Endothelial cell of umbilical vein (primary cell): ENCODE measurements around the gene TAF4B. TPM values are rescaled to one million over a fixed set of nuclear protein-coding genes. Genes with fewer than 3 reads are reported as not detected.

Experiments
- BruUV-seq: library from RNA; stranded (reverse); fragments of 400-500 nt; replicated peaks from 2 replicates; lab custom pipeline; 2021; lab: Mats Ljungman, UMichigan
- CTCF ChIA-PET: fragments of 300-600, 350-600 bp; sonication (Branson Sonifier 250); formaldehyde crosslinking; loops from one replicate; lab custom pipeline; 2021; ENCODE audit warnings: antibody characterized with exemption, inconsistent platforms; lab: Charles Lee
- POLR2A ChIA-PET: fragments of 300-600, 350-600 bp; sonication (Branson Sonifier 250); formaldehyde crosslinking; loops from one replicate; lab custom pipeline; 2021; ENCODE audit warnings: antibody characterized with exemption, inconsistent platforms; lab: Charles Lee
- DNase-seq: peaks from one replicate; pipeline ENCODE4 v3.0.0-alpha.2; 2011; ENCODE audit warnings: low read depth, low spot score
- FAIRE-seq: peaks from 2 replicates; lab custom pipeline; 2011; peaks lifted over from hg19 to GRCh38; lab: Jason Lieb, UNC
- H2AFZ ChIP-seq: 2 replicates; pipeline ENCODE4 v1.6.0; 2012; ENCODE audit warnings: low read depth, low read length, control low read depth, inconsistent platforms
- H3K27ac ChIP-seq: 2 replicates; pipeline ENCODE4 v1.5.1; 2011; ENCODE audit warnings: low read depth, mild to moderate bottlenecking, control low read depth, low read length, moderate library complexity; ENCODE audit not compliant: insufficient read depth
- H3K27me3 ChIP-seq, 2 experiments: 2 replicates each; pipeline versions ENCODE4 v1.6.0 to v1.6.1; 2011; ENCODE audit warnings: low read length in 2 of 2, mixed read lengths in 1 of 2; ENCODE audit not compliant: control insufficient read depth in 2 of 2, insufficient read depth in 2 of 2
- H3K36me3 ChIP-seq, 2 experiments: 2 replicates in 1 of 2; 3 replicates in 1 of 2; pipeline ENCODE4 v1.5.1; 2011; ENCODE audit warnings: low read length in 2 of 2, mild to moderate bottlenecking in 1 of 2, moderate library complexity in 1 of 2; ENCODE audit not compliant: control insufficient read depth in 2 of 2, insufficient read depth in 2 of 2; ENCODE audit errors: extremely low read depth in 1 of 2
- H3K4me1 ChIP-seq: 3 replicates; pipeline ENCODE4 v1.5.1; 2011; ENCODE audit warnings: mild to moderate bottlenecking, low read length; ENCODE audit not compliant: control insufficient read depth, insufficient read depth; ENCODE audit errors: extremely low read depth
- H3K4me2 ChIP-seq: 2 replicates; pipeline ENCODE4 v1.6.1; 2011; ENCODE audit warnings: low read length, control low read depth, mixed read lengths; ENCODE audit not compliant: insufficient read depth
- H3K4me3 ChIP-seq, 3 experiments: fragments of 200-600 bp in 1 of 3; sonication (generic), shearing (Covaris generic) in 1 of 3; replicated peaks in 1 of 3; 2 replicates each; pipeline ENCODE4 v1.5.1; 2011 to 2016; ENCODE audit warnings: control low read depth in 3 of 3, low read length in 3 of 3, mild to moderate bottlenecking in 2 of 3, inconsistent platforms in 1 of 3, low read depth in 1 of 3, moderate library complexity in 1 of 3; ENCODE audit not compliant: insufficient read depth in 1 of 3
- H3K79me2 ChIP-seq: 2 replicates; pipeline ENCODE4 v1.6.0; 2012; ENCODE audit warnings: low read length, inconsistent platforms; ENCODE audit not compliant: control insufficient read depth, insufficient read depth
- H3K9ac ChIP-seq: replicated peaks from 2 replicates; pipeline ENCODE3; 2011; ENCODE audit warnings: low read length, control low read depth; ENCODE audit not compliant: insufficient read depth; ENCODE audit errors: extremely low read depth
- H3K9me1 ChIP-seq: replicated peaks from 3 replicates; pipeline ENCODE4 v1.6.0; 2011; ENCODE audit warnings: mild to moderate bottlenecking, low read length; ENCODE audit not compliant: control insufficient read depth, insufficient read depth; ENCODE audit errors: extremely low read depth
- H3K9me3 ChIP-seq: replicated peaks from 2 replicates; pipeline ENCODE4 v1.5.1; 2012; ENCODE audit warnings: low read length, inconsistent platforms; ENCODE audit not compliant: control insufficient read depth, insufficient read depth
- H4K20me1 ChIP-seq: replicated peaks from 2 replicates; pipeline ENCODE3; 2011; ENCODE audit warnings: mild to moderate bottlenecking, low read length; ENCODE audit not compliant: control insufficient read depth, insufficient read depth; ENCODE audit errors: extremely low read depth
- CTCF ChIP-seq, 2 donors: IDR thresholded peaks; 1 replicate in 1 of 2; 2 replicates in 1 of 2; pipeline ENCODE4 v1.5.1; 2011; ENCODE audit warnings: low read length in 2 of 2, mild to moderate bottlenecking in 2 of 2, moderate library complexity in 2 of 2, control low read depth in 1 of 2, inconsistent platforms in 1 of 2, low read depth in 1 of 2; ENCODE audit not compliant: insufficient read depth in 1 of 2; ENCODE audit errors: extremely low read depth in 1 of 2
- EZH2 ChIP-seq: IDR thresholded peaks from 2 replicates; pipeline ENCODE4 v1.6.1; 2012; ENCODE audit warnings: borderline replicate concordance, low read depth, mild to moderate bottlenecking, moderate library complexity, low read length, inconsistent platforms; ENCODE audit not compliant: severe bottlenecking
- GATA2 ChIP-seq: IDR thresholded peaks from 2 replicates; pipeline ENCODE4 v1.7.0; 2011; ENCODE audit warnings: low read depth, mild to moderate bottlenecking, moderate library complexity, mixed read lengths, low read length; ENCODE audit not compliant: insufficient read length, insufficient read depth
- JUN ChIP-seq: IDR thresholded peaks from 2 replicates; pipeline ENCODE4 v1.6.1; 2011; ENCODE audit warnings: borderline replicate concordance, low read depth; ENCODE audit not compliant: insufficient read length, insufficient read depth
- MAX ChIP-seq: IDR thresholded peaks from 2 replicates; pipeline ENCODE4 v1.6.1; 2011; ENCODE audit not compliant: insufficient read depth, insufficient read length
- POLR2AphosphoS5 ChIP-seq: IDR thresholded peaks from 2 replicates; pipeline ENCODE4 v1.6.1; 2012; ENCODE audit warnings: low read depth, mild to moderate bottlenecking, control low read depth, low read length, moderate library complexity; ENCODE audit not compliant: insufficient read depth
- dilution Hi-C: fragments of 300-500 bp; cut with MboI; formaldehyde crosslinking; loops from one replicate; pipeline ENCODE4 v1.15.0; 2019; ENCODE audit warnings: low sequenced_read_pairs; ENCODE audit not compliant: extremely low pct_ligation_motif_present
- intact Hi-C: fragments of 100-400 bp; cut with micrococcal nuclease; formaldehyde crosslinking; loops from one replicate; pipeline ENCODE4 v1.10.0; 2022
- polyA plus RNA-seq, 4 experiments: library from polyadenylated mRNA; depleted of rRNA in 3 of 4; stranded (reverse) in 3 of 4; unstranded in 1 of 4; fragments of >200 nt; gene quantifications; 2 replicates each; pipeline versions ENCODE4 v1.2.1 to v1.2.3, GENCODE V29; 2011 to 2012; ENCODE audit warnings: missing spikeins in 1 of 4
- total RNA-seq: library from RNA; stranded (reverse); gene quantifications from 2 replicates; pipeline ENCODE4 v1.2.3, GENCODE V29; 2021

TAF4B gene
- total and polyA plus RNA-seq, 2 donors (not counting 3 experiments of a cell fraction or from before 2014, with no cell fraction given) = 0.47 to 2.0 TPM

DNA sequence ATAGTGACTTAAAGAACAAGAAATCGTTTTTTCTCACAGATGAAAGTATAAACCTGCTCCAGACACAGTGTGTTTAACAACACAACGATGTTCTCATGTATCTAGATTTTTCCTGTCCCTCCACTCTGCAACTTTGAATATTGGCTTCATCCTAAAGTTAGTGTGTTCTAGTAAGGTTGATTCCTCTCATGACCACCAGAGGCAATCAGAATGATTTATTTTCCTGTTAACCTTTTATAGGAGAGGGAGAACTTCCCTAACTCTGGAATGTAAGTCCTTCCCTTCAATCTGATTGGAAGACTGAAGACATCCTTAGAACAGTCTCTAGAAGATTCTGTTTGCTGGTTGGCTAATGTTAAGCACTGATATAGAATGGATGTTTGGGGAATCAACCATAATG, 41.0 kb upstream of the TAF4B start:
- BruUV-seq = no TSS peak
- H3K79me2 ChIP-seq = no peaks in the 10 kb centered on the region
- no peaks in the 10 kb centered on the region for H3K27me3 ChIP-seq
- no peak for FAIRE-seq
- H3K9me1 ChIP-seq = no peaks in the 10 kb centered on the region
- H2AFZ ChIP-seq = no peak overlapping the region
- no peak overlapping the region for H3K4me3 ChIP-seq
- no peak overlapping the region for H3K9ac ChIP-seq
- intact Hi-C loops = no loop called here
- H3K36me3 ChIP-seq = no peaks in the 10 kb centered on the region
- no peaks in the 10 kb centered on the region for H3K9me3 ChIP-seq
- H3K4me2 ChIP-seq = no peak overlapping the region
- ChIA-PET POLR2A (no interaction called here), CTCF (no interaction called here)
- no peaks in the 10 kb centered on the region for H3K4me1 ChIP-seq
- no peak overlapping the region for H3K27ac ChIP-seq
- dilution Hi-C loops = no loop called here
- no peak for TF ChIP-seq EZH2
- peak in 1 of 2 donors; percentile 3 for TF ChIP-seq CTCF (IDR thresholded peaks at IDR 0.05; ENCODE audit: extremely low read depth in 1 of 2, insufficient read depth in 1 of 2, low read depth in 1 of 2, low read length in 2 of 2)
- DNase-seq = peak; percentile 6
- no peaks in the 10 kb centered on the region for H4K20me1 ChIP-seq

GRCh38 chr18:26190506-26190905, 35.7 kb upstream of the TAF4B start:
- H3K27ac ChIP-seq = no peak overlapping the region

More at GRCh38 chr18:26190506-26190905, 35.7 kb upstream of the TAF4B start:
- dilution Hi-C loops = no loop called here
- no TSS peak for BruUV-seq
- intact Hi-C loops = no loop called here
- no peak for TF ChIP-seq JUN
- no peak for TF ChIP-seq POLR2AphosphoS5
- no peak for TF ChIP-seq EZH2
- TF ChIP-seq GATA2 = no peak
- no peak for TF ChIP-seq MAX
- ChIA-PET POLR2A (no interaction called here), CTCF (interaction anchor here (0.6 kb wide), 1 partner anchor 27 kb away, joined by 3 read pairs; no protein-coding TSS in a partner anchor)
- FAIRE-seq (no peak), DNase-seq (no peak)
- H3K4me2 ChIP-seq = no peak overlapping the region
- H3K27me3 ChIP-seq = no peaks in the 10 kb centered on the region
- no peaks in the 10 kb centered on the region for H3K4me1 ChIP-seq
- no peaks in the 10 kb centered on the region for H3K9me1 ChIP-seq
- H3K36me3 ChIP-seq = no peaks in the 10 kb centered on the region
- no peaks in the 10 kb centered on the region for H4K20me1 ChIP-seq
- H3K79me2 ChIP-seq = no peaks in the 10 kb centered on the region
- no peak overlapping the region for H3K4me3 ChIP-seq
- no peak overlapping the region for H2AFZ ChIP-seq
- H3K9me3 ChIP-seq = no peaks in the 10 kb centered on the region
- no peak overlapping the region for H3K9ac ChIP-seq
